Naive B cell (primary cell): Measurements from ENCODE around the gene ANKRD36B. TPM values are rescaled to one million over a fixed set of nuclear protein-coding genes. Genes with fewer than 3 reads are reported as not detected.
"Not testable (repeated sequence)": the region's sequence is repeated elsewhere in the genome, so short reads cannot be mapped to it uniquely, and the experiment has no call there.

Source experiments
- ATAC-seq, 2 donors: fragments of 150-1000 bp; cut with Tn5 transposase; 2 replicates each; pipeline ENCODE4 v1.10.0; 2021; ENCODE audit warnings: low read depth in 2 of 2, mild to moderate bottlenecking in 2 of 2, moderate library complexity in 2 of 2
- DNase-seq: peaks from one replicate; pipeline ENCODE4 v3.0.0; 2022
- H3K27ac Mint-ChIP-seq, 6 donors: one replicate each; pipeline ENCODE4 v1.8.0; 2020 to 2022; ENCODE audit warnings: mild to moderate bottlenecking in 6 of 6, mixed read lengths in 6 of 6, moderate library complexity in 5 of 6, inconsistent platforms in 2 of 6
- H3K27me3 Mint-ChIP-seq, 3 donors: one replicate each; pipeline ENCODE4 v1.8.0; 2021 to 2022; ENCODE audit warnings: mixed read lengths in 3 of 3, mild to moderate bottlenecking in 1 of 3
- H3K36me3 Mint-ChIP-seq, 2 donors: one replicate each; pipeline ENCODE4 v1.8.0; 2020 to 2022; ENCODE audit warnings: mixed read lengths in 2 of 2, inconsistent platforms in 1 of 2, mild to moderate bottlenecking in 1 of 2
- H3K4me1 Mint-ChIP-seq, 3 donors: one replicate each; pipeline ENCODE4 v1.8.0; 2020 to 2022; ENCODE audit warnings: mixed read lengths in 3 of 3, inconsistent platforms in 1 of 3, mild to moderate bottlenecking in 1 of 3, moderate library complexity in 1 of 3
- H3K4me3 Mint-ChIP-seq, 8 donors: one replicate each; pipeline ENCODE4 v1.8.0; 2020 to 2022; ENCODE audit warnings: mild to moderate bottlenecking in 8 of 8, mixed read lengths in 8 of 8, moderate library complexity in 8 of 8, inconsistent platforms in 2 of 8
- H3K9me3 Mint-ChIP-seq, 7 donors: one replicate each; pipeline ENCODE4 v1.8.0; 2020 to 2022; ENCODE audit warnings: mixed read lengths in 7 of 7, mild to moderate bottlenecking in 5 of 7, inconsistent platforms in 2 of 7, moderate library complexity in 1 of 7
- polyA plus RNA-seq, 6 donors: library from polyadenylated mRNA; unstranded; fragments of 300-500 nt; fragmentation: Illumina TruSeq; gene quantifications; one replicate each; pipeline ENCODE4 v1.2.3, GENCODE V29; 2021; ENCODE audit warnings: low read depth in 6 of 6

Gene ANKRD36B
- polyA plus RNA-seq, 6 donors from 2014 or later: 4.2 to 28.7 (median 10.5) TPM

DNA sequence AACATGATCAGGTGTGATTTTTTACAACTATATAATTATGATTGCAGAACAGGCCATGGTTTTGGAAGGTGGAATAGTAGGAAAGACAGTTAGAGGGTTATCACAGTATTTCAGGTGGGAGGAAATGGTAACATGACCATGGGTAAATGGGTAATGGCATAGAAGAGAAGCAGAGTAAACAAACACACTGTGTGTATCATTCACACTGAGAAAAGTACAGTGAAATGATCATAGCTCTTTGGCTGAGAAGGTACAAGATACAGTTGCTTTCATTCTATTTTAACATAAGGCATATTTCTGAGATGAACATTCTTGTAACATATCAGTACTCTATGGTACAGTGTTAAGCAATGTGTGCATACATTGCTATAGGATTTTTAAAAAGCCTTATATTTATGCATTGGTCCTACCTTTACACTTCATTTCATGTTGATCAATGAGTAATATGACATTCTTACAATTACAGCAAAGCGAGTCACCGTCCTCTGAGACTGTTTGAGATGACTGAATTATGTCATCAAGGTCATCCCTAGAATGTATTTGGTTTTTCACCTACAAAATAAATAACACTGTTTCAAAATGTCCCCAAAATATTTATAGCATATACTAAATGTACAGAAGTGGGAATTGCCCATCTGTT, 66.6 kb downstream of the ANKRD36B start:
- ATAC-seq, H3K4me1 Mint-ChIP-seq, H3K36me3 Mint-ChIP-seq: not testable (repeated sequence)

GRCh38 chr2:97495651-97496050, 94.0 kb downstream of the ANKRD36B start:
- not testable (repeated sequence) for H3K9me3 Mint-ChIP-seq, H3K36me3 Mint-ChIP-seq, H3K27ac Mint-ChIP-seq, DNase-seq, H3K27me3 Mint-ChIP-seq, ATAC-seq, H3K4me1 Mint-ChIP-seq, H3K4me3 Mint-ChIP-seq

More for the DNA sequence above, 66.6 kb downstream of the ANKRD36B start:
- not testable (repeated sequence) for H3K27me3 Mint-ChIP-seq, H3K27ac Mint-ChIP-seq, H3K4me3 Mint-ChIP-seq, DNase-seq
- H3K9me3 Mint-ChIP-seq: peaks cover 0 to 17% (median 0%) of the 10 kb centered on the region in 7 donors

- not testable (repeated sequence) for DNase-seq, ATAC-seq, H3K4me1 Mint-ChIP-seq, H3K36me3 Mint-ChIP-seq, H3K27me3 Mint-ChIP-seq, H3K27ac Mint-ChIP-seq, H3K4me3 Mint-ChIP-seq, H3K9me3 Mint-ChIP-seq
Observed at GRCh38 chr2:97490141-97490540, 99.5 kb downstream of the ANKRD36B start.

Other genes starting within 250 kb of the ANKRD36B start
- gene COX5B, start 56.2 kb upstream of the ANKRD36B start, polyA plus RNA-seq: 100 to 1,000 TPM; 280 to 362 (median 320) TPM
- 10 to 100 TPM in 4 of 6 donors, 1 to 10 TPM in 2; 8.7 to 13.9 (median 10.8) TPM for gene ACTR1B, start 74.2 kb upstream of the ANKRD36B start, polyA plus RNA-seq
- 1 to 10 TPM in 2 of 6 donors, under 1 TPM in 1, not detected in 3; 0.60 to 2.5 (median 1.3) TPM for gene C2orf92, start 79.8 kb upstream of the ANKRD36B start, polyA plus RNA-seq
- 1 to 10 TPM; 1.6 to 3.6 (median 2.6) TPM for gene ZAP70, start 123.7 kb upstream of the ANKRD36B start, polyA plus RNA-seq